ENCODE measurements around the gene AOC2. TPM values are rescaled to one million over a fixed set of nuclear protein-coding genes. Genes with fewer than 3 reads are reported as not detected.
A peak's percentile ranks its signal among the peaks of the same experiment; 100 is the strongest.

Gene AOC2
- total RNA-seq, 4 donors from 2014 or later: 0.93 to 1.7 (median 1.3) TPM

DNA sequence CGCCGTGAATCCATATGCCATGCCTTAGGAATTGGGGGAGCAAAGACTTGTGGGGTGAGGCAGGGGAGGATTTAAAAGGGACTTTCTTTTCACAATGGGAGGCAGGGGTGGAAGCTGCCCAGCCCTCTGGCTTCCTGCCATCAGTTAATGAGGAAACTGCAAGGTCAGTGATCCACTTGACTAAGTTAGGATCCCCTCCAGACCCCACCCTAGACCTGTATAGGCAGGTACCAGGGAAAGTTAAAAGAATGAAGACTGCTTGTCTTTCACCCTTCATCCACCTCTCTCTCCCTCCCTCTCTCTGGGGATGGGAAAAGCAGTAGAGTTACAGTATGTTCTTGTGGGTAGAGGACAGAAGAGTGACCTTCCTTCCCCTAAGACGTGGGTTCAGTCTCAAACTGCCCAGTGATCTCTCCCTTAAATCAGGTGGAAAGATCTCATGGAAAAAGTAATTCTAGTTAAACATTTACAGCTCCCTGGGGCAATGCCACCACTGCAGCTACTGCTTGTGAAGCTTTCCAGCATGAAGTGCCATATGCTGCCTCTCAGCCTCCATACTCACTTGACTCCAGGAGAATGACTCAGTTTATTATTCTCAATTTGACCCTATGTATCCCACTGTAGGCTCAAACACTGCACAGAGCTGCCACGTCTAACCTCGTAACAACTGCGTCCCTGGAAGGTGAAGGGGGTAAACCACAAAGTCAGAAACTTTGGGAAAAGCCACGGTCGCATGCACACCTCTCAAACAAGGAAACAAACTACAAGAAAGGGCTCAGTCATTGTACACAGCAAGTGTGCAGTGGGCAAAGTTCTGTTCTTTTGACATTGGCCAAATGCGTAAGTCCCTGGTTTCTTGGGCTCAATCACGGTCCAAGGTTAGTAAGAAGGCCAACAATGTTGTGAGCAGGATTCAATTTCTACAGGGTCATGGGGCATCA, 47.0 kb upstream of the AOC2 start:
- DNase-seq: no peak
- no peak for TF ChIP-seq POLR2A (IDR thresholded peaks at IDR 0.05)
- no peak for TF ChIP-seq CTCF (IDR thresholded peaks at IDR 0.05)
- no peaks in the 10 kb centered on the region for H3K36me3 ChIP-seq
- intact Hi-C loops (cut with DNase I): no loop called here
- H3K27me3 ChIP-seq: no peaks in the 10 kb centered on the region
- H3K27ac ChIP-seq: no peak overlapping the region
- no peaks in the 10 kb centered on the region for H3K9me3 ChIP-seq
- peaks cover 8 to 16% of the 10 kb centered on the region in 2 donors for H3K4me1 ChIP-seq
- peak overlapping the region in 1 of 3 donors; percentile 90 for H3K4me3 ChIP-seq (replicated peaks in 1 of 3)
- WGBS, 2 donors: 83 to 88% methylated on average over 10 of the region's 10 CpGs

- Histone ChIP-seq H3K4me3 (replicated peaks in 1 of 3) (peak overlapping the region; percentile 51 to 90 (median 70)), H3K36me3 (no peaks in the 10 kb centered on the region), H3K4me1 (peaks cover 8 to 16% of the 10 kb centered on the region in 2 donors), H3K27ac (peak overlapping the region in 2 of 3 donors; percentile 45 to 55), H3K9me3 (no peaks in the 10 kb centered on the region), H3K27me3 (no peaks in the 10 kb centered on the region)
- no peak for DNase-seq
- intact Hi-C loops (cut with DNase I): no loop called here
- 20 to 22% methylated on average over 10 of the region's 10 CpGs for WGBS, 2 donors
- TF ChIP-seq POLR2A (IDR thresholded peaks at IDR 0.05) (no peak), CTCF (IDR thresholded peaks at IDR 0.05) (no peak)
Observed at GRCh38 chr17:42798011-42798382, 46.4 kb upstream of the AOC2 start.

DNA sequence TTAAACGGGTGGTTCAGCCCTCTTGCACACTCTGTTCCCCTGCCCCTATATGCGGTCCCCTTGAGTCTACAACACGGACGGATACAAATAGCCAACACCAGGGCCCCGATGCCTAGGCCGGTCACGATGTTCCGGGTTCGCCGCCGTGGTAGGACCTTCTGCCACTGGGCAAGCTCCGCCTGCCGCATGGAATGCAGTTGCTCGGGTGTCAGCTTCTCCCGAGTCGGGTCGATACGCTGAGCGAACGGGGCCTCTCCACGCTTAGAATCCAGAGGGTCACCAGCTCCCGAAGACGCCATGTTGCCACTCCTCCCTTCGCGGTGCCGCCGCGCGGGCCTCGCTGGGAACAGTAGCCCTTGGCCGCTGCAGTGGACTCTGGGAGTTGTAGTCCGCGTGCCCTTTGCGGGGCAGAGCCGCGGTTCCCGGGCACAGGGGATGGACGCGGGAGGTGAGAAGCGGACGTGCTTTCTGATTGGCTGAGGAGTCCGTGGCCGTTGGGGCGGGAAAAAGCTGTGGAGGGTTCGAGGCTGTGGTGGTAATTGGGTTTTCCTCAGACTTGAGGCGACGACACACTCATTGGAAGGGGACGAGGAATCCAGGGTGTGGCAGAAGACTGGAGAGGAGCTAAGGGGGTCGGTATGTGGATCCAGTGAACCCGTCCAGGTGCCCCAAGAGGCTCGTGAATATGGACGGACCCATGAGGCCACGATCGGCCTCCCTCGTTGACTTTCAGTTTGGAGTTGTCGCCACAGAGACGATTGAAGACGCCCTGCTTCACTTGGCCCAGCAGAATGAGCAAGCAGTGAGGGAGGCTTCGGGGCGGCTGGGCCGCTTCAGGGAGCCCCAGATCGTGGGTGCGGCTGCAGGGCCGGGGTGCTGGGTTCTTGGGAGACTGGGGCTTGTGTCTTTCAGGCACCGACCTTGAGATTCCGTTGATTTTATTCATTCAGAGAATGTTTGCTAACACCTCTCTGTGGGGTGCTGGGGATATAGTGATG, 45.7 kb upstream of the AOC2 start, which contains the start of the genes CNTD1 and COA3:
CNTD1 (plus strand) TSS at position 479 of the 998 bp plus-strand sequence; CDS start at position 686, 207 bp downstream.
COA3 (minus strand) TSS at position 322 of the 998 bp plus-strand sequence; CDS start at position 299, 23 bp downstream.
- intact Hi-C loops (cut with DNase I): no loop called here
- Histone ChIP-seq H3K4me3 (replicated peaks in 1 of 3) (peak within 1 kb of the TSS; percentile 51 to 90 (median 70)), H3K4me1 (peaks cover 8 to 16% of the 10 kb centered on the region in 2 donors), H3K9me3 (no peaks in the 10 kb centered on the region), H3K36me3 (no peaks in the 10 kb centered on the region), H3K27me3 (no peaks in the 10 kb centered on the region), H3K27ac (peak within 1 kb of the TSS in 2 of 3 donors; percentile 45 to 55)
- peak; percentile 77 to 84 for DNase-seq
- TF ChIP-seq CTCF (IDR thresholded peaks at IDR 0.05) (no peak), POLR2A (IDR thresholded peaks at IDR 0.05) (peak in 1 of 2 donors; percentile 35)
- 22 to 27% methylated on average over 49 to 62 of the region's 66 CpGs for WGBS, 2 donors

DNA sequence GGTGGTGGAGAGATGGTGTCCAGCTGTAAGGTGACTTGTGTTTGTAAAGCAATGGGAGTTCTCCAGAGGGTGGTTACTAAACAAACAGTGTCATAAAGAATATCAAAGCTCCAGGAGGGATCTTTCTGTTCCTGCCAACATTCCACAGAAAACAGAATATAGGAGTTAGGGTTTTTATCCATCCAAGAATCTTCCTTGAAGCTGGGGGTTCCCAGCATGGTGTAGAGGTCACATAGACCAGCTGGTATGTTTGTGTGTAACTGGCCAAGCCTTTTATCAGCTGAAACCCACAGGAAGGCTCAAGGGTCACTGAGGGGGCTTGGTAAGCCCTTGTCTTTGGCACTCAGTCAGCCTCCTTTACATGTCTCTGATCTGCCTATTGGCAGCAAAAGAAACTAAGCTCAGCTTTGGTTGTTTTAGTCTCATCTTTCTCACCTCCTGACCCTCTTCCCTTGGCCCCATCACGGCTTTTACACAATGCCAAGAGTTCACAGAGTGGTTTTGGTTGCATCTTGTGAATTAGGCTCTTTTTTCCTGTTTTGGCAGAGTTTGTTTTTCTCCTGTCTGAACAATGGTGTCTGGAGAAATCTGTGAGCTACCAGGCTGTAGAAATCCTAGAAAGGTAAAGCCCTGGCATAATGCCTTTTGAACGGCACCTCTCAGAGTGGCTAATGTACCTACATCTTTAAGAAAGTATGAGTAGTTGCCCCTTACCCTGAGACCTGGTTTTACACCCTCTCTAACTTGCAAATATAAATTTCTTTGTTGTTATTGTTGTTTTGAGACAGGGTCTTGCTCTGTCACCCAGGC, 41.1 kb upstream of the AOC2 start:
- H3K4me3 ChIP-seq (replicated peaks in 1 of 3): no peak overlapping the region
- peaks cover 0 to 6% of the 10 kb centered on the region in 2 donors for H3K4me1 ChIP-seq
- no peaks in the 10 kb centered on the region for H3K9me3 ChIP-seq
- intact Hi-C loops (cut with DNase I): no loop called here
- no peaks in the 10 kb centered on the region for H3K36me3 ChIP-seq
- no peaks in the 10 kb centered on the region for H3K27me3 ChIP-seq
- WGBS, 2 donors: 33 to 37% methylated on average over 2 of the region's 2 CpGs
- DNase-seq: no peak
- TF ChIP-seq CTCF (IDR thresholded peaks at IDR 0.05): no peak
- TF ChIP-seq POLR2A (IDR thresholded peaks at IDR 0.05): no peak
- H3K27ac ChIP-seq: no peak overlapping the region

Data from thyroid gland (tissue), 4 donors.